Measurements from ENCODE around the gene DOK5. TPM values are rescaled to one million over a fixed set of nuclear protein-coding genes. Genes with fewer than 3 reads are reported as not detected.

DOK5 gene
- total and polyA plus RNA-seq, 10 of the 15 experiments (the other 5 are each of a cell fraction or from before 2014, with no cell fraction given): 0.03 TPM; not detected in 9

DNA sequence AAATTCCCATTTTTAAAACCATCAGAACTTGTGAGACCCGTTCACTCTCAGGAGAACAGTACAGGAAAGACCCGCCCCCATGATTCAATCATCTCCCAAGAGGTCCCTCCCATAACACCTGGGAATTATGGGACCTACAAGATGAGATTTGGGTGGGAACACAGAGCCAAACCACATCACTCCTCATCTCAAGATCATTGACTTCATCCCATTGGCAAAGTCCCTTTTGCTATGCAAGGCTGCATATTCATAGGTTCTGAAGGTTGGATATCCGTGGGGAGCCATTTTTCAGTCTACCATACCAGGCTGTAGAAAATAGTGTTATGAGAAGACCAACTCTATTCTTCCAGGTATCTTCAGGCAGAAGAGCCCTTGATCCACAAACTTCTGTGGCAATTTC is 219.1 kb downstream of the DOK5 start (continued):
- TF ChIP-seq, protein P1, sequence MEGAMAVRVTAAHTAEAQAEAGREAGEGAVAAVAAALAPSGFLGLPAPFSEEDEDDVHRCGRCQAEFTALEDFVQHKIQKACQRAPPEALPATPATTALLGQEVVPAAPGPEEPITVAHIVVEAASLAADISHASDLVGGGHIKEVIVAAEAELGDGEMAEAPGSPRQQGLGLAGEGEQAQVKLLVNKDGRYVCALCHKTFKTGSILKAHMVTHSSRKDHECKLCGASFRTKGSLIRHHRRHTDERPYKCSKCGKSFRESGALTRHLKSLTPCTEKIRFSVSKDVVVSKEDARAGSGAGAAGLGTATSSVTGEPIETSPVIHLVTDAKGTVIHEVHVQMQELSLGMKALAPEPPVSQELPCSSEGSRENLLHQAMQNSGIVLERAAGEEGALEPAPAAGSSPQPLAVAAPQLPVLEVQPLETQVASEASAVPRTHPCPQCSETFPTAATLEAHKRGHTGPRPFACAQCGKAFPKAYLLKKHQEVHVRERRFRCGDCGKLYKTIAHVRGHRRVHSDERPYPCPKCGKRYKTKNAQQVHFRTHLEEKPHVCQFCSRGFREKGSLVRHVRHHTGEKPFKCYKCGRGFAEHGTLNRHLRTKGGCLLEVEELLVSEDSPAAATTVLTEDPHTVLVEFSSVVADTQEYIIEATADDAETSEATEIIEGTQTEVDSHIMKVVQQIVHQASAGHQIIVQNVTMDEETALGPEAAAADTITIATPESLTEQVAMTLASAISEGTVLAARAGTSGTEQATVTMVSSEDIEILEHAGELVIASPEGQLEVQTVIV (IDR thresholded peaks at IDR 0.05; ENCODE audit: borderline replicate concordance, partially characterized antibody): no peak
- TF ChIP-seq DPF2 (IDR thresholded peaks at IDR 0.05): no peak
- TF ChIP-seq JUNB (IDR thresholded peaks at IDR 0.05): no peak

DNA sequence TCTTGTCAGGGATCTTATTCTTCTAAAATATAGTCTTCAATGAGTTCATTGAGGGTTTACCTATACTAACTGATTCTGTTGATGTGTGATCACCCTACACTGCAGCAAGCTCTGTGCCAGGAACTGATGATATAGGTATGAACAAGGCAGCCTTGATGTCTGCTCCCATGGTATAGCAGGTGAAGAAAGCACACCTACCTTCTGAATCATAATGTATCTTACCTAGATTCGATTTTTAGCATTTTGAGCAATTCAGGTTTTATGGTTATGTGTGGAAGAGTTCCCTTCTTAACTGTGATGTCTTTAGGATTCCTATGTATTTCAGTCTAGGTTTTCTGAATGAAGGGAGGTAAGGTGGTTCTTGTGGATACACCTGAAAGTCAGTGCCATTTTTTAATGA is 223.0 kb downstream of the DOK5 start:
- no peaks in the 10 kb centered on the region for H3K27me3 ChIP-seq (replicated peaks in 1 of 2; ENCODE audit: control insufficient read depth in 2 of 2, insufficient read depth in 2 of 2, low read length in 1 of 2)
- ChIA-PET CTCF (interaction anchor here (0.6 kb wide), 1 partner anchor 484 kb away, joined by 3 read pairs; no protein-coding TSS in a partner anchor), SMC1A (ENCODE audit: uncharacterized antibody, unreplicated experiment) (no interaction called here), RAD21 (ENCODE audit: unreplicated experiment) (no interaction called here), POLR2A (no interaction called here)
- in situ Hi-C loops (cut with MboI) (no loop called here), intact Hi-C loops (cut with micrococcal nuclease; ENCODE audit: unreplicated experiment) (no loop called here)
- no peaks in the 10 kb centered on the region for H3K4me1 ChIP-seq (ENCODE audit: control insufficient read depth, insufficient read depth, low read length)
- DNase-seq (ENCODE audit: low read depth, low spot score): no peak
- no TSS peak for BruUV-seq (replicated peaks)
- H3K4me2 ChIP-seq (ENCODE audit: control insufficient read depth, insufficient read depth): no peak overlapping the region
- H3K4me3 ChIP-seq: no peak overlapping the region
- H3K36me3 ChIP-seq (ENCODE audit: control insufficient read depth in 2 of 2, insufficient read depth in 2 of 2, low read length in 1 of 2): no peaks in the 10 kb centered on the region
- H2AFZ ChIP-seq (ENCODE audit: control insufficient read depth, low read depth, low read length): no peak overlapping the region
- no peak overlapping the region for H3K27ac ChIP-seq (ENCODE audit: control insufficient read depth, insufficient read depth)
- H4K20me1 ChIP-seq (ENCODE audit: control insufficient read depth, insufficient read depth): no peaks in the 10 kb centered on the region
- no peak for ATAC-seq
- 0% methylated on average over 1 of the region's 1 CpG for WGBS (ENCODE audit: insufficient coverage, insufficient replicate concordance, low lambda C conversion rate, missing lambda C conversion rate)
- no peak overlapping the region for H3K9ac ChIP-seq (ENCODE audit: control insufficient read depth, insufficient read depth, low read length)
- no peaks in the 10 kb centered on the region for H3K79me2 ChIP-seq (ENCODE audit: control insufficient read depth, insufficient read depth, low read length)
- no peak for FAIRE-seq
- no peaks in the 10 kb centered on the region for H3K9me3 ChIP-seq (replicated peaks; ENCODE audit: control insufficient read depth, insufficient read depth, low read length)
- no peak for TF ChIP-seq NR2C2 (IDR thresholded peaks at IDR 0.05; ENCODE audit: borderline replicate concordance, control insufficient read depth, insufficient read length, low read depth)
- no peak for TF ChIP-seq NRF1 (conservative IDR thresholded peaks at IDR 0.05; ENCODE audit: low read depth, low read length)
- TF ChIP-seq STAT1 (conservative IDR thresholded peaks at IDR 0.05): no peak
- TF ChIP-seq SMARCA5 (IDR thresholded peaks at IDR 0.05): no peak
- TF ChIP-seq, protein P2, sequence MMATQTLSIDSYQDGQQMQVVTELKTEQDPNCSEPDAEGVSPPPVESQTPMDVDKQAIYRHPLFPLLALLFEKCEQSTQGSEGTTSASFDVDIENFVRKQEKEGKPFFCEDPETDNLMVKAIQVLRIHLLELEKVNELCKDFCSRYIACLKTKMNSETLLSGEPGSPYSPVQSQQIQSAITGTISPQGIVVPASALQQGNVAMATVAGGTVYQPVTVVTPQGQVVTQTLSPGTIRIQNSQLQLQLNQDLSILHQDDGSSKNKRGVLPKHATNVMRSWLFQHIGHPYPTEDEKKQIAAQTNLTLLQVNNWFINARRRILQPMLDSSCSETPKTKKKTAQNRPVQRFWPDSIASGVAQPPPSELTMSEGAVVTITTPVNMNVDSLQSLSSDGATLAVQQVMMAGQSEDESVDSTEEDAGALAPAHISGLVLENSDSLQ (IDR thresholded peaks at IDR 0.05): no peak
- TF ChIP-seq NBN (IDR thresholded peaks at IDR 0.05): no peak
- TF ChIP-seq STAT3 (IDR thresholded peaks at IDR 0.05; ENCODE audit: low read depth, low read length): no peak
- TF ChIP-seq CHD1 (IDR thresholded peaks at IDR 0.05; ENCODE audit: low read depth, low read length): no peak
- TF ChIP-seq, protein P3, sequence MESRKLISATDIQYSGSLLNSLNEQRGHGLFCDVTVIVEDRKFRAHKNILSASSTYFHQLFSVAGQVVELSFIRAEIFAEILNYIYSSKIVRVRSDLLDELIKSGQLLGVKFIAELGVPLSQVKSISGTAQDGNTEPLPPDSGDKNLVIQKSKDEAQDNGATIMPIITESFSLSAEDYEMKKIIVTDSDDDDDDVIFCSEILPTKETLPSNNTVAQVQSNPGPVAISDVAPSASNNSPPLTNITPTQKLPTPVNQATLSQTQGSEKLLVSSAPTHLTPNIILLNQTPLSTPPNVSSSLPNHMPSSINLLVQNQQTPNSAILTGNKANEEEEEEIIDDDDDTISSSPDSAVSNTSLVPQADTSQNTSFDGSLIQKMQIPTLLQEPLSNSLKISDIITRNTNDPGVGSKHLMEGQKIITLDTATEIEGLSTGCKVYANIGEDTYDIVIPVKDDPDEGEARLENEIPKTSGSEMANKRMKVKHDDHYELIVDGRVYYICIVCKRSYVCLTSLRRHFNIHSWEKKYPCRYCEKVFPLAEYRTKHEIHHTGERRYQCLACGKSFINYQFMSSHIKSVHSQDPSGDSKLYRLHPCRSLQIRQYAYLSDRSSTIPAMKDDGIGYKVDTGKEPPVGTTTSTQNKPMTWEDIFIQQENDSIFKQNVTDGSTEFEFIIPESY (IDR thresholded peaks at IDR 0.05): no peak
- TF ChIP-seq, protein P1 (IDR thresholded peaks at IDR 0.05; ENCODE audit: borderline replicate concordance, partially characterized antibody): no peak
